Keratinocyte (primary cell): ENCODE measurements around the gene HOXA1. TPM values are rescaled to one million over a fixed set of nuclear protein-coding genes. Genes with fewer than 3 reads are reported as not detected.

Source experiments
- DNase-seq: peaks from one replicate; pipeline ENCODE4 v3.0.0-alpha.2; 2011; ENCODE audit warnings: low read depth, missing footprints, low spot score
- FAIRE-seq: peaks from 2 replicates; lab custom pipeline; 2011; peaks lifted over from hg19 to GRCh38; lab: Jason Lieb, UNC
- H2AFZ ChIP-seq: 2 replicates; pipeline ENCODE4 v1.6.0; 2012; ENCODE audit warnings: low read length, control low read depth, inconsistent platforms; ENCODE audit not compliant: control insufficient read depth
- H3K27ac ChIP-seq: 2 replicates; pipeline ENCODE4 v1.5.1; 2011; ENCODE audit warnings: low read length; ENCODE audit not compliant: control insufficient read depth, insufficient read depth
- H3K27me3 ChIP-seq: 3 replicates; pipeline ENCODE4 v1.6.0; 2011; ENCODE audit warnings: low read length; ENCODE audit not compliant: control insufficient read depth, insufficient read depth; ENCODE audit errors: extremely low read depth
- H3K36me3 ChIP-seq, 2 experiments: 2 replicates in 1 of 2; 3 replicates in 1 of 2; pipeline ENCODE4 v1.5.1; 2011; ENCODE audit warnings: low read length in 2 of 2, mild to moderate bottlenecking in 1 of 2; ENCODE audit not compliant: control insufficient read depth in 2 of 2, insufficient read depth in 2 of 2; ENCODE audit errors: extremely low read depth in 1 of 2
- H3K4me1 ChIP-seq: 3 replicates; pipeline ENCODE4 v1.5.1; 2011; ENCODE audit warnings: low read length; ENCODE audit not compliant: control insufficient read depth, insufficient read depth; ENCODE audit errors: extremely low read depth
- H3K4me2 ChIP-seq: 3 replicates; pipeline ENCODE4 v1.6.0; 2011; ENCODE audit warnings: low read depth, low read length; ENCODE audit not compliant: control insufficient read depth, insufficient read depth; ENCODE audit errors: extremely low read depth
- H3K4me3 ChIP-seq, 3 experiments: fragments of 200-600 bp in 1 of 3; sonication (generic) in 1 of 3; 2 replicates in 2 of 3; 3 replicates in 1 of 3; pipeline ENCODE4 v1.5.1; 2011 to 2016; ENCODE audit warnings: low read length in 3 of 3, mild to moderate bottlenecking in 3 of 3, control low read depth in 2 of 3, inconsistent platforms in 1 of 3, low read depth in 1 of 3, mixed read lengths in 1 of 3, mixed run types in 1 of 3, moderate library complexity in 1 of 3; ENCODE audit not compliant: control insufficient read depth in 2 of 3, insufficient read depth in 2 of 3; ENCODE audit errors: extremely low read depth in 1 of 3
- H3K79me2 ChIP-seq: 2 replicates; pipeline ENCODE4 v1.6.0; 2012; ENCODE audit warnings: low read length; ENCODE audit not compliant: control insufficient read depth, insufficient read depth
- H3K9ac ChIP-seq: 3 replicates; pipeline ENCODE4 v1.6.0; 2011; ENCODE audit warnings: low read length; ENCODE audit not compliant: control insufficient read depth, insufficient read depth; ENCODE audit errors: extremely low read depth
- H3K9me1 ChIP-seq: 3 replicates; pipeline ENCODE4 v1.6.0; 2011; ENCODE audit warnings: low read length; ENCODE audit not compliant: control insufficient read depth, insufficient read depth; ENCODE audit errors: extremely low read depth
- H3K9me3 ChIP-seq: 2 replicates; pipeline ENCODE4 v1.5.1; 2012; ENCODE audit warnings: low read depth, low read length; ENCODE audit not compliant: control insufficient read depth
- H4K20me1 ChIP-seq: 3 replicates; pipeline ENCODE4 v1.6.0; 2011; ENCODE audit warnings: low read length; ENCODE audit not compliant: control insufficient read depth, insufficient read depth; ENCODE audit errors: extremely low read depth
- CTCF ChIP-seq, 3 experiments: IDR thresholded peaks in 1 of 3; conservative IDR thresholded peaks in 1 of 3; optimal IDR thresholded peaks in 1 of 3; 2 replicates in 2 of 3; 3 replicates in 1 of 3; pipeline versions ENCODE3 to v1.5.1; 2011; ENCODE audit warnings: low read length in 3 of 3, mild to moderate bottlenecking in 3 of 3, moderate library complexity in 2 of 3, control low read depth in 1 of 3, inconsistent platforms in 1 of 3; ENCODE audit not compliant: insufficient read depth in 2 of 3; ENCODE audit errors: extremely low read depth in 1 of 3
- EZH2 ChIP-seq: IDR thresholded peaks from one replicate; pipeline ENCODE4 v1.6.1; 2012; ENCODE audit warnings: inconsistent platforms, mild to moderate bottlenecking, low read length, moderate library complexity
- dilution Hi-C: fragments of 300-500 bp; cut with MboI; formaldehyde crosslinking; loops from one replicate; pipeline ENCODE4 v1.7.0; 2020; ENCODE audit warnings: low sequenced_read_pairs; ENCODE audit not compliant: extremely low pct_ligation_motif_present
- polyA plus RNA-seq, 5 experiments: library from polyadenylated mRNA; depleted of rRNA in 3 of 5; stranded (reverse) in 3 of 5; stranded (forward) in 1 of 5; unstranded in 1 of 5; fragments of >200 nt; gene quantifications; 1 replicate in 1 of 5; 2 replicates in 3 of 5; 3 replicates in 1 of 5; pipeline versions ENCODE4 v1.2.1 to v1.2.3, GENCODE V29; 2011 to 2012; ENCODE audit warnings: missing spikeins in 2 of 5, low read depth in 1 of 5, low replicate concordance in 1 of 5

Gene HOXA1
- polyA plus RNA-seq, 1 donor (not counting 4 experiments of a cell fraction or from before 2014, with no cell fraction given) = 11.9 TPM

DNA sequence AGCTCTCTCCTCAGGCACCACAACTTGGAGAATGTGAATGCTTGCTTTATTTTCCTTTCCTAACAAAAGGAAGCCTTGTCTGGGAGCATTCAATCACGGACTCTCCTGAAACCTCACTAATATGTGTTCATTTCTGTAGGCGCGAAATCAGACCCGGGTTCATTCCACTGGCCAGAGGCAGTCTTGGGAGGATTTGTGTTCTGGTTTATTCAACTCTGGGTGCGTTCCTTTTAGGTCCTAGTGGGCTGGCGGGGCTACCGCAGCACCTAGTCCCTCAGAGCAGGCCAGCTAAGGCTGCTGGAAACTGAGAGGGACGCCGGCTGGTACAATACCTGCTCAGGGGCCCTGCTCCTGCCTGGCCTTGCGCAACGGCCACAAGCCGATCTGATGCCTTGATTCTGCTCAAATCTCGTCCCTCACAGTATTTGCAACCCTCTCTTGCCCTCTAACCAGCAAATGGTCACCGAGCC, 27.2 kb upstream of the HOXA1 start:
- peaks cover 0 to 4% of the 10 kb centered on the region in 2 experiments for H3K36me3 ChIP-seq
- H3K27me3 ChIP-seq = no peaks in the 10 kb centered on the region
- peak overlapping the region; percentile 42 for H3K9ac ChIP-seq
- FAIRE-seq = no peak
- no peak overlapping the region for H3K4me3 ChIP-seq
- peak overlapping the region; percentile 38 for H3K4me2 ChIP-seq
- H4K20me1 ChIP-seq = no peaks in the 10 kb centered on the region
- no peak overlapping the region for H2AFZ ChIP-seq
- TF ChIP-seq CTCF (optimal IDR thresholded peaks at IDR 0.05 in 1 of 3, IDR thresholded peaks at IDR 0.05 in 1 of 3, conservative IDR thresholded peaks at IDR 0.05 in 1 of 3; ENCODE audit: extremely low read depth in 1 of 3, insufficient read depth in 2 of 3, low read length in 3 of 3) (no peak), EZH2 (no peak)
- H3K79me2 ChIP-seq = no peaks in the 10 kb centered on the region
- H3K9me1 ChIP-seq = no peaks in the 10 kb centered on the region
- H3K4me1 ChIP-seq = no peaks in the 10 kb centered on the region
- no peak overlapping the region for H3K27ac ChIP-seq
- H3K9me3 ChIP-seq = no peaks in the 10 kb centered on the region
- dilution Hi-C loops = no loop called here
- DNase-seq = no peak

DNA sequence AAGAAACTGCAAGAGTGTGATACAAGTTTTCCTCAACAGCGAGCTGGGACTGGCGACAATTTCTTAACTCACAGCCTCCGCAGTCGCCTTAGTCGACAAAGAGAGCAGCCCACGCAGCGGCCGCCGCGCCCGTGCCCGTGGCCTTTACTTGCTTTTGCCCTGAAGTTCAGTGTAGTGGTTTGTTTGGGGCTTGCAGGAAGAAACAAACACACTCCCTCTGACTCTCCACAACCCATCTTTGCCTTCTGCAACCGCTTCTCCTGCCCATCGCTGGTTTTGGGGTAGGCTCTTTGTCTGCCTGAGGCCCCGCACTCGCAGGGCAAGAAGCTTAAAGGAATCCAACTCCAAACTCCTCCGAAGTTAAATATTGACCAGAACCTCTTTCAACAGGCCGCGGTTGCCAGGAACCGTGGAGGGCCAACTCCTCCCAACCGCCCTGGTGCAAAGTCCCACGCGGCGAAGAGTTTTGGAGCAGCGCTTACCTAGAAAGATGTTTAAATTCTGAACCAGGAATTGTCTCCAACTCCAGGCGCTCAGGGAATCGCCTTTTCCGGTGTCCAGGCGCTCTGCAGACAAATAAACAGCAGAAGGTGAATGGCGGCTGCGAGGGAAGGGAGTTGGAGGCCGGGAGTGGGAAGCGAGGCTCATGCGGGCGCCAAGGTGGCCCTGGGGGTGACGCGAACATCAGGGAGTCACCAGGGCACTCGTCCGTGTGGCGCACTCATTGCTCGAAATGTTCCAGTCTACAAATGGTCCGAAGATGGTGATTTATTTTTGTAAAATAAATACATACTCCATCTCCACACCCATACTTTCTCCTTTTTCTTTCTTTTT, 26.5 kb upstream of the HOXA1 start:
- peak overlapping the region in 2 of 3 experiments; percentile 13 to 35 for H3K4me3 ChIP-seq
- no peaks in the 10 kb centered on the region for H3K4me1 ChIP-seq
- dilution Hi-C loops = no loop called here
- H4K20me1 ChIP-seq = no peaks in the 10 kb centered on the region
- no peaks in the 10 kb centered on the region for H3K9me3 ChIP-seq
- H3K9me1 ChIP-seq = no peaks in the 10 kb centered on the region
- peak overlapping the region; percentile 24 for H3K4me2 ChIP-seq
- H3K9ac ChIP-seq = peak overlapping the region; percentile 29
- H2AFZ ChIP-seq = no peak overlapping the region
- H3K27ac ChIP-seq = peak overlapping the region; percentile 4
- TF ChIP-seq CTCF (optimal IDR thresholded peaks at IDR 0.05 in 1 of 3, IDR thresholded peaks at IDR 0.05 in 1 of 3, conservative IDR thresholded peaks at IDR 0.05 in 1 of 3; ENCODE audit: extremely low read depth in 1 of 3, insufficient read depth in 2 of 3, low read length in 3 of 3) (no peak), EZH2 (no peak)
- H3K27me3 ChIP-seq = no peaks in the 10 kb centered on the region
- H3K36me3 ChIP-seq = peaks cover 1 to 4% of the 10 kb centered on the region in 2 experiments
- no peak for FAIRE-seq
- peaks cover 2% of the 10 kb centered on the region for H3K79me2 ChIP-seq
- no peak for DNase-seq
